Measurements from ENCODE around the gene SUN3. TPM values are rescaled to one million over a fixed set of nuclear protein-coding genes. Genes with fewer than 3 reads are reported as not detected.

The SUN3 gene
- total and polyA plus RNA-seq, 10 of the 15 experiments (the other 5 are each of a cell fraction or from before 2014, with no cell fraction given) = 0.29 to 0.48 TPM; not detected in 8

- Histone ChIP-seq H3K4me1 (ENCODE audit: control insufficient read depth, insufficient read depth, low read length) (peaks cover 4% of the 10 kb centered on the region; the same call in 1 of the 2 replicates), H3K9me3 (replicated peaks; ENCODE audit: control insufficient read depth, insufficient read depth, low read length) (no peaks in the 10 kb centered on the region), H3K9ac (ENCODE audit: control insufficient read depth, insufficient read depth, low read length) (no peak overlapping the region), H3K4me3 (no peak overlapping the region), H2AFZ (ENCODE audit: control insufficient read depth, low read depth, low read length) (no peak overlapping the region), H3K27me3 (replicated peaks in 1 of 2; ENCODE audit: control insufficient read depth in 2 of 2, insufficient read depth in 2 of 2, low read length in 1 of 2) (no peaks in the 10 kb centered on the region), H3K36me3 (ENCODE audit: control insufficient read depth in 2 of 2, insufficient read depth in 2 of 2, low read length in 1 of 2) (peaks cover 2 to 3% of the 10 kb centered on the region in 2 experiments; a peak in 2 of 4 replicates), H4K20me1 (ENCODE audit: control insufficient read depth, insufficient read depth) (no peaks in the 10 kb centered on the region), H3K79me2 (ENCODE audit: control insufficient read depth, insufficient read depth, low read length) (no peaks in the 10 kb centered on the region), H3K27ac (ENCODE audit: control insufficient read depth, insufficient read depth) (no peak overlapping the region), H3K4me2 (ENCODE audit: control insufficient read depth, insufficient read depth) (no peak overlapping the region)
- ChIA-PET SMC1A (ENCODE audit: uncharacterized antibody, unreplicated experiment) (interaction anchor here (1.2 kb wide), 1 partner anchor 11 kb away, joined by 3 read pairs; no protein-coding TSS in a partner anchor), RAD21 (ENCODE audit: unreplicated experiment) (no interaction called here), CTCF (interaction anchor here (2.2 to 2.4 kb wide), 2 partner anchors 9 to 34 kb away, joined by 7 to 18 read pairs; no protein-coding TSS in a partner anchor), POLR2A (no interaction called here)
- FAIRE-seq = no peak
- BruUV-seq (replicated peaks) = no TSS peak
- WGBS (ENCODE audit: insufficient coverage, insufficient replicate concordance, low lambda C conversion rate, missing lambda C conversion rate) = 90% methylated on average over 4 of the region's 4 CpGs
- intact Hi-C loops (cut with micrococcal nuclease; ENCODE audit: unreplicated experiment) = no loop called here
- in situ Hi-C loops (cut with MboI) = no loop called here
- ATAC-seq = peak; percentile 27; the same call in 2 of the 3 replicates
- DNase-seq (ENCODE audit: low read depth, low spot score) = no peak
- TF ChIP-seq, protein P1, sequence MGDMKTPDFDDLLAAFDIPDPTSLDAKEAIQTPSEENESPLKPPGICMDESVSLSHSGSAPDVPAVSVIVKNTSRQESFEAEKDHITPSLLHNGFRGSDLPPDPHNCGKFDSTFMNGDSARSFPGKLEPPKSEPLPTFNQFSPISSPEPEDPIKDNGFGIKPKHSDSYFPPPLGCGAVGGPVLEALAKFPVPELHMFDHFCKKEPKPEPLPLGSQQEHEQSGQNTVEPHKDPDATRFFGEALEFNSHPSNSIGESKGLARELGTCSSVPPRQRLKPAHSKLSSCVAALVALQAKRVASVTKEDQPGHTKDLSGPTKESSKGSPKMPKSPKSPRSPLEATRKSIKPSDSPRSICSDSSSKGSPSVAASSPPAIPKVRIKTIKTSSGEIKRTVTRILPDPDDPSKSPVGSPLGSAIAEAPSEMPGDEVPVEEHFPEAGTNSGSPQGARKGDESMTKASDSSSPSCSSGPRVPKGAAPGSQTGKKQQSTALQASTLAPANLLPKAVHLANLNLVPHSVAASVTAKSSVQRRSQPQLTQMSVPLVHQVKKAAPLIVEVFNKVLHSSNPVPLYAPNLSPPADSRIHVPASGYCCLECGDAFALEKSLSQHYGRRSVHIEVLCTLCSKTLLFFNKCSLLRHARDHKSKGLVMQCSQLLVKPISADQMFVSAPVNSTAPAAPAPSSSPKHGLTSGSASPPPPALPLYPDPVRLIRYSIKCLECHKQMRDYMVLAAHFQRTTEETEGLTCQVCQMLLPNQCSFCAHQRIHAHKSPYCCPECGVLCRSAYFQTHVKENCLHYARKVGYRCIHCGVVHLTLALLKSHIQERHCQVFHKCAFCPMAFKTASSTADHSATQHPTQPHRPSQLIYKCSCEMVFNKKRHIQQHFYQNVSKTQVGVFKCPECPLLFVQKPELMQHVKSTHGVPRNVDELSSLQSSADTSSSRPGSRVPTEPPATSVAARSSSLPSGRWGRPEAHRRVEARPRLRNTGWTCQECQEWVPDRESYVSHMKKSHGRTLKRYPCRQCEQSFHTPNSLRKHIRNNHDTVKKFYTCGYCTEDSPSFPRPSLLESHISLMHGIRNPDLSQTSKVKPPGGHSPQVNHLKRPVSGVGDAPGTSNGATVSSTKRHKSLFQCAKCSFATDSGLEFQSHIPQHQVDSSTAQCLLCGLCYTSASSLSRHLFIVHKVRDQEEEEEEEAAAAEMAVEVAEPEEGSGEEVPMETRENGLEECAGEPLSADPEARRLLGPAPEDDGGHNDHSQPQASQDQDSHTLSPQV (IDR thresholded peaks at IDR 0.05) = no peak
- TF ChIP-seq FOXM1 (IDR thresholded peaks at IDR 0.05; ENCODE audit: low read depth, low read length) (peak; percentile 49; the same call in 1 of the 2 replicates), E2F8 (IDR thresholded peaks at IDR 0.05; ENCODE audit: low read depth, partially characterized antibody) (no peak), YY1 (IDR thresholded peaks at IDR 0.05; ENCODE audit: low read depth, low read length) (no peak), CREM (IDR thresholded peaks at IDR 0.05; ENCODE audit: low read depth) (peak; percentile 64; the same call in 1 of the 2 replicates), NRF1 (conservative IDR thresholded peaks at IDR 0.05; ENCODE audit: low read depth, low read length) (no peak), ZNF384 (IDR thresholded peaks at IDR 0.05; ENCODE audit: borderline replicate concordance, low read depth, low read length) (no peak), SMAD5 (IDR thresholded peaks at IDR 0.05; ENCODE audit: low read depth) (no peak), MTA2 (IDR thresholded peaks at IDR 0.05; ENCODE audit: low read depth) (no peak), RUNX3 (IDR thresholded peaks at IDR 0.05; ENCODE audit: low read length) (peak; percentile 68)
- TF ChIP-seq, protein P2, sequence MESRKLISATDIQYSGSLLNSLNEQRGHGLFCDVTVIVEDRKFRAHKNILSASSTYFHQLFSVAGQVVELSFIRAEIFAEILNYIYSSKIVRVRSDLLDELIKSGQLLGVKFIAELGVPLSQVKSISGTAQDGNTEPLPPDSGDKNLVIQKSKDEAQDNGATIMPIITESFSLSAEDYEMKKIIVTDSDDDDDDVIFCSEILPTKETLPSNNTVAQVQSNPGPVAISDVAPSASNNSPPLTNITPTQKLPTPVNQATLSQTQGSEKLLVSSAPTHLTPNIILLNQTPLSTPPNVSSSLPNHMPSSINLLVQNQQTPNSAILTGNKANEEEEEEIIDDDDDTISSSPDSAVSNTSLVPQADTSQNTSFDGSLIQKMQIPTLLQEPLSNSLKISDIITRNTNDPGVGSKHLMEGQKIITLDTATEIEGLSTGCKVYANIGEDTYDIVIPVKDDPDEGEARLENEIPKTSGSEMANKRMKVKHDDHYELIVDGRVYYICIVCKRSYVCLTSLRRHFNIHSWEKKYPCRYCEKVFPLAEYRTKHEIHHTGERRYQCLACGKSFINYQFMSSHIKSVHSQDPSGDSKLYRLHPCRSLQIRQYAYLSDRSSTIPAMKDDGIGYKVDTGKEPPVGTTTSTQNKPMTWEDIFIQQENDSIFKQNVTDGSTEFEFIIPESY (IDR thresholded peaks at IDR 0.05) = 0 out of 2 replicates have a peak, but pooled peaks have one; percentile 47
- TF ChIP-seq, protein P3, sequence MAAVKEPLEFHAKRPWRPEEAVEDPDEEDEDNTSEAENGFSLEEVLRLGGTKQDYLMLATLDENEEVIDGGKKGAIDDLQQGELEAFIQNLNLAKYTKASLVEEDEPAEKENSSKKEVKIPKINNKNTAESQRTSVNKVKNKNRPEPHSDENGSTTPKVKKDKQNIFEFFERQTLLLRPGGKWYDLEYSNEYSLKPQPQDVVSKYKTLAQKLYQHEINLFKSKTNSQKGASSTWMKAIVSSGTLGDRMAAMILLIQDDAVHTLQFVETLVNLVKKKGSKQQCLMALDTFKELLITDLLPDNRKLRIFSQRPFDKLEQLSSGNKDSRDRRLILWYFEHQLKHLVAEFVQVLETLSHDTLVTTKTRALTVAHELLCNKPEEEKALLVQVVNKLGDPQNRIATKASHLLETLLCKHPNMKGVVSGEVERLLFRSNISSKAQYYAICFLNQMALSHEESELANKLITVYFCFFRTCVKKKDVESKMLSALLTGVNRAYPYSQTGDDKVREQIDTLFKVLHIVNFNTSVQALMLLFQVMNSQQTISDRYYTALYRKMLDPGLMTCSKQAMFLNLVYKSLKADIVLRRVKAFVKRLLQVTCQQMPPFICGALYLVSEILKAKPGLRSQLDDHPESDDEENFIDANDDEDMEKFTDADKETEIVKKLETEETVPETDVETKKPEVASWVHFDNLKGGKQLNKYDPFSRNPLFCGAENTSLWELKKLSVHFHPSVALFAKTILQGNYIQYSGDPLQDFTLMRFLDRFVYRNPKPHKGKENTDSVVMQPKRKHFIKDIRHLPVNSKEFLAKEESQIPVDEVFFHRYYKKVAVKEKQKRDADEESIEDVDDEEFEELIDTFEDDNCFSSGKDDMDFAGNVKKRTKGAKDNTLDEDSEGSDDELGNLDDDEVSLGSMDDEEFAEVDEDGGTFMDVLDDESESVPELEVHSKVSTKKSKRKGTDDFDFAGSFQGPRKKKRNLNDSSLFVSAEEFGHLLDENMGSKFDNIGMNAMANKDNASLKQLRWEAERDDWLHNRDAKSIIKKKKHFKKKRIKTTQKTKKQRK (IDR thresholded peaks at IDR 0.05; ENCODE audit: low read depth, low read length) = no peak
These were observed 75.1 kb downstream of the SUN3 start for GRCh38 chr7:47953822-47954221.

All from GM12878 (cell line).